Retinal pigment epithelial cell (primary cell): Measurements from ENCODE around the gene DHRS3.
"Not testable (repeated sequence)": the region's sequence is repeated elsewhere in the genome, so short reads cannot be mapped to it uniquely, and the experiment has no call there.

Source experiments
- DNase-seq: peaks from one replicate; pipeline ENCODE4 v3.0.0-alpha.2; 2010; ENCODE audit warnings: low read depth
- H3K4me3 ChIP-seq: 2 replicates; pipeline ENCODE4 v1.5.1; 2011; ENCODE audit warnings: mild to moderate bottlenecking, low read length, control low read depth, moderate library complexity
- TF ChIP-seq, protein P1 (sequence below): conservative IDR thresholded peaks from 2 replicates; pipeline ENCODE4 v1.5.1; 2011; ENCODE audit warnings: low read depth, low read length, control low read depth, inconsistent platforms

Gene DHRS3, protein sequence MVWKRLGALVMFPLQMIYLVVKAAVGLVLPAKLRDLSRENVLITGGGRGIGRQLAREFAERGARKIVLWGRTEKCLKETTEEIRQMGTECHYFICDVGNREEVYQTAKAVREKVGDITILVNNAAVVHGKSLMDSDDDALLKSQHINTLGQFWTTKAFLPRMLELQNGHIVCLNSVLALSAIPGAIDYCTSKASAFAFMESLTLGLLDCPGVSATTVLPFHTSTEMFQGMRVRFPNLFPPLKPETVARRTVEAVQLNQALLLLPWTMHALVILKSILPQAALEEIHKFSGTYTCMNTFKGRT

DNA sequence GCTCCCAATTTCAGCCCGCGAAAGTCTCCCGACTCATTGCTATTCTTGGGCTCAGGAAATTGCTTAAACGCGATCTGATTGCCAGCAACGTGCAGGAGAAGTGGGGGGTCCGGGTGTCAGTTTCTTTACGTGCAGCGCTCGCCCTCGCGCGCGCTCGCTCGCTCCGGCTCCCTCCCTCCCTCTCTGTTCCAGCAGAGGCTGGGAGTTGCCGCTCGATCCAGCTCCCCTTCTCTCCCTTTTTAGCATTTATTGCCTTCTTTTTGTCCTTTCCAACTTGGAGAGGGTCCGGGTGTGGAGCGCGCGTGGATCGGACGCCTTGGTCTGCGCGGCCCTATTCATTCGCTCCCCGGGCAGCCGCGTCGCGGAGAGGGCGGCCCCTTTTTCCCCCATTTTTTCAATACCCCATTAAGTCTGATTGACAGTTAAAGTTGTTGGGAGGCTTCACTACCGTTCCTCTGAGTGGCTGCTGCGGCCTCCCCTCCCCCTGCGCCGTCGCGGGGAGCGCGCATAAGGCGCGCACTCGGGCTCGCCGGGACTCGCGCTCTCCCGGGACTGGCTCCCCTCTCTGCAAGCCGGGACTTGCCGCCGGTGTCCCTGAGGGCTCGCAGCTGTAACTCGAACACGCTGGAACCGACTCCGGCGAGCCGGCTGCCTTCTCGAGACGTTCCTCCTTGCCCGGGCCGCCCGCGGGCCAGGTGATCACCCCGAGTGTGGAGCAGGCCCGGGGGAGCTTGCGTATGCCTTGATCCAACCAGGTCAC lies at the start of gene DHRS3:
Gene DHRS3, minus strand, starts transcription at position 310 of the 760 bp plus-strand sequence. CDS start 862 bp downstream, outside the sequence.
- TF ChIP-seq, protein P1, sequence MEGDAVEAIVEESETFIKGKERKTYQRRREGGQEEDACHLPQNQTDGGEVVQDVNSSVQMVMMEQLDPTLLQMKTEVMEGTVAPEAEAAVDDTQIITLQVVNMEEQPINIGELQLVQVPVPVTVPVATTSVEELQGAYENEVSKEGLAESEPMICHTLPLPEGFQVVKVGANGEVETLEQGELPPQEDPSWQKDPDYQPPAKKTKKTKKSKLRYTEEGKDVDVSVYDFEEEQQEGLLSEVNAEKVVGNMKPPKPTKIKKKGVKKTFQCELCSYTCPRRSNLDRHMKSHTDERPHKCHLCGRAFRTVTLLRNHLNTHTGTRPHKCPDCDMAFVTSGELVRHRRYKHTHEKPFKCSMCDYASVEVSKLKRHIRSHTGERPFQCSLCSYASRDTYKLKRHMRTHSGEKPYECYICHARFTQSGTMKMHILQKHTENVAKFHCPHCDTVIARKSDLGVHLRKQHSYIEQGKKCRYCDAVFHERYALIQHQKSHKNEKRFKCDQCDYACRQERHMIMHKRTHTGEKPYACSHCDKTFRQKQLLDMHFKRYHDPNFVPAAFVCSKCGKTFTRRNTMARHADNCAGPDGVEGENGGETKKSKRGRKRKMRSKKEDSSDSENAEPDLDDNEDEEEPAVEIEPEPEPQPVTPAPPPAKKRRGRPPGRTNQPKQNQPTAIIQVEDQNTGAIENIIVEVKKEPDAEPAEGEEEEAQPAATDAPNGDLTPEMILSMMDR: no peak
- DNase-seq: peak; percentile 79
- peak within 1 kb of the TSS; percentile 85 for H3K4me3 ChIP-seq

DNA sequence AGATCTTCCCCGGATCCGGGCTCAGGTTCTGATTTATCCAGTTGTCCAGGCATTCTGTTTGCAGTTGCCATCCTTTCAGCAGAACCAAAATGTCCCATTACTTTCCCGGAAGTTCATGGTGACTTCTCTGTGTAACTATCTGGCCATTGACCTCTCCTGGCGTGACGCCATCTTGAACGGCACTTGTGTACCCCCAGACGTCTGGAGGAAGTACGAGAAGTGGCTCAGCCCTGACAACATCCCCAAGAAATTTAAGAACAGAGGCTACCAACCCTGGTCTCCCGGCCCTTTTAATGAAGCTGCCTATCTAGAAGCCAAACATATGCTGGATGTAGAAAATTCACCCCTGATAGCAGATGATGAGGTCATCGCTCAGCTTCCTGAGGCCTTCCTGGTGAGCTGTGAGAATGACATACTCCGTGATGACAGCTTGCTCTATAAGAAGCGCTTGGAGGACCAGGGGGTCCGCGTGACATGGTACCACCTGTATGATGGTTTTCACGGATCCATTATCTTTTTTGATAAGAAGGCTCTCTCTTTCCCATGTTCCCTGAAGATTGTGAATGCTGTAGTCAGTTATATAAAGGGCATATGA lies 48.2 kb upstream of the DHRS3 start:
- DNase-seq: no peak
- TF ChIP-seq, protein P1: no peak
- no peak overlapping the region for H3K4me3 ChIP-seq

DNA sequence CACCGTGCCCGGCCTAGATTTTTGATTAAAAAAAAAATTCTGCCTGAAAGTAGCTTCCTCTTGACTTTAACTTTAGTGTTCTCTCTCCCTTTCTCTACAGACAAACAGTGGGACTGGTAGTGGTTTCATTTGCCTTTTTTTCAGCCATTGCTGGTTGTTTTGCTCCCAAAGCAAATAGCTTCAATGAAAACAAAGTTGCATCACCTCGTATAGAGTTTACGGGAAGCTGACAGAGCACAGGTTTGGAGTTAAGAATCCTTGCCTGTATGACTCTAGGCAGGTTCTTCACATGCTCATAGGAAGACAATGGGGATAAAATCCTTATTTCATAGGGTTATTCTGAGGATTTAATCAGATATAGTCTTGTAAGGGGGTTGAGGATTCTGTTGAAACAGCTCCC lies 47.5 kb upstream of the DHRS3 start:
- H3K4me3 ChIP-seq: no peak overlapping the region
- TF ChIP-seq, protein P1: no peak
- no peak for DNase-seq

DNA sequence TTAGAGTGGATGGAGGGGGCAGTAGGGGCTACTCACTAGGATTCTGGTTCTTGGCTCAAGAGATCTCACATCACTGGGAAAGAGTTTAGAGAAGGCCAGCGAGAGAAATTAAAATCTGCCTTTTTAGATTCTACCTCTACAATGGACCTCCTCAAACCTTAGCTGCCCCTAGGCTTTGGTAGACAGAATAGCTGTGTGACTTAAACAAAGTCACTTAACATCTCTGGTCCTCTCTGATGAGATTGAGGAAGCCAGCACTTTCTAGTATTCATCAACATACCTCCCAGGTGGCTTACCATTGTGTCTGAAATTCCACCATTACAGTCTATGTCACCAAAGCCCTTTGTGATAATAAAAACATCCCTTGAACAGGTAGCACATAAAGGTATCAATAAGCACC lies 44.5 kb upstream of the DHRS3 start:
- H3K4me3 ChIP-seq: no peak overlapping the region
- TF ChIP-seq, protein P1: no peak
- no peak for DNase-seq

DNA sequence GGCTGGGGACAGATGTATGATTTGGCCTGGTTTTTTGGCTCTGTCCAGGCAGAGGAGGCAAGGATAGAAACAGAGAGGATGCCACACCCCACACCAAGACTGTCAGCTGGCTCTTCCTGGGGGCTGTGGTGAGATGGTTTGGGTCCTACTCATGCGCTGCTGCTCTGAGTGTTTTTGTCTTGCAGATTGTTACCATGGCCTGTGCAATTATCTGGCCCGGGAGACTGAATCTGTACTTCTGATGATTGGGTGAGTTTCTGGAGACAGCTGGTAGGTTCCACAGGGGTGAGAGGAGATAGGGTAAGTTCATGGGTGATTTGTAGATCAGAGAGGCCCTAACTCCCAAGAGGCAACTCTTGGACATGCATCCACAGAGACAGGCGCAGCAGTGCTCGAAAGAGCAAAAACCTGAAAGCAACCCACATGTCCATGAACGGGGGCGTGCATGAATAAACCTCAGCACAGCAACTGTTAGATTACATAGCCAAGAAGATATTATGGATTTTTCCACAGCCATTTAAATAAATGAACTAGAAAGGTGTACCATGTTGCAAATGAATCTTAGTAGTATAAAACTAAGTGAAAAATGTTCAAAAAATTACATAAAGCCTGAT lies 43.7 kb upstream of the DHRS3 start:
- TF ChIP-seq, protein P1: no peak
- DNase-seq: no peak
- H3K4me3 ChIP-seq: no peak overlapping the region

DNA sequence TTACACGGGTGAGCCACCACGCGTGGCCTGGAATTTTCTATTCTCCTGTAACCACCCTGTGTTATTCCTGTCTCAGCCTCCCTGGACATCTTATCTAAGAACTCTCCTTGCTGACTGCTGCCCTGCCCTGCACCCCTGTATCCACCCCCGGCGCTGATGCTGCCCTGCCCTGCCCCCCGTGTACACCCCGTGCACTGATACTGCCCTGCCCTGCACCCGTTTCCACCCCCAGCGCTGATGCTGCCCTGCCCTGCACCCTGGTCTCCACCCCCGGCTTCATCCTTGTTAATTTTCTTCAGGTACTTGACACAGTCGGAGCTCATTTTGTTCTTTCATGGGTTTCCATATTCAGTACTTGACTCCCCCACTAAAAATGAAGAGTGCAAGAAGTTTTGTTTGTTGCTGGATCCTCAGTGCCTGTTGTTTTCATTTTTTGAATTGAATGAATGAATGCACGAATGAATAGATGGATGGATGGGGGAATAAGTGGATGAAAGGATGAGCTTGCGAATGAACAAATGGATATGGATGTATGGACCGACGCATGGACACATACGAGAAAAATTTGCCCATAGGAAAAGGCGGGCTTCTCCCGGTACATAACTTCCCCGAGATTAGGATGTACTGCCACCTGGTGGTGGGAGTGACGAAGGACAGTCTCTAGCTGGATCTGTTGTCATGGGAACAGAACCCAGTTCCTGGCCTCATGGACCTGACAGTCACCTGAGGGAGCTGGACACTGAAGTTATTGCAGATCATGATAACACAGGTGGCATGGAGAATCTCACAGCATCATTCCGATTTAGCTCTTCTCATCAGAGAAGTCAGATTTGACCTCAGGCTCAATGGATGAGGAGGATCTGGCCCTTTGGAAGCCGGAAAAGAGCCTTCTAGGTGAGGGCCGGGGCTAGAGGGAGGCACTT lies 40.8 kb upstream of the DHRS3 start:
- TF ChIP-seq, protein P1: peak; percentile 93
- no peak overlapping the region for H3K4me3 ChIP-seq
- peak; percentile 31 for DNase-seq

DNA sequence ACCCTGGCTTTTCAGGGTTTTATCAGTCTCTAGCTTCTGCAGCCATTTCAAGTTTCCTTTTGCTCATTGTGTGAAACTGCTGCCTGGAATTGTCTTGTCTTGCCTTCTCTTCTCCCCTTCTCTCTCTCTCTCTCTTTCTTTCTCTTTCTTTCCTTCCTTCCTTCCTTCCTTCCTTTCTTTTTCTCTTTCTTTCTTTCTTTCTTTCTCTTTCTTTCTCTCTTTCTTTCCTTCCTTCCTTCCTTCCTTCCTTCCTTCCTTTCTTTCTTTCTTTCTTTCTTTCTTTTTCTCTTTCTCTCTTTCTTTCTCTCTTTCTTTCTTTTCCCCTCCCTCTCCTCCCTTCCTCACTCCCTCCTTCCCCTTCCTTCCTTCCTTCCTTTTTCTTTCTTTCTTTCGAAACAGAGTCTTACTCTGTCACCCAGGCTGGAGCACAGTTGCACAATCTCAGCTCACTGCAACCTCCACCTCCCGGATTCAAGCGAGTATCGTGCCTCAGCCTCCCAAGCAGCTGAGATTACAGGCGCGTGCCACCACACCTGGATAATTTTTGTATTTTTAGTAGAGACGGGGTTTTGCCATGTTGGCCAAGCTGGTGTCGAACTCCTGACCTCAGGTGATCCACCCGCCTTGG lies 40.0 kb upstream of the DHRS3 start:
- H3K4me3 ChIP-seq, DNase-seq: not testable (repeated sequence)
